Activated T-helper 9 cell treated with anti-CD3 and anti-CD28 coated beads, Interleukin-2, amount 50 U/mL, for 16 hours (primary cell): ENCODE measurements around the gene GCG.

Source experiments
- DNase-seq: peaks from one replicate; pipeline ENCODE4 v3.0.0-alpha.2; 2020; ENCODE audit warnings: low read depth

GCG gene

DNA sequence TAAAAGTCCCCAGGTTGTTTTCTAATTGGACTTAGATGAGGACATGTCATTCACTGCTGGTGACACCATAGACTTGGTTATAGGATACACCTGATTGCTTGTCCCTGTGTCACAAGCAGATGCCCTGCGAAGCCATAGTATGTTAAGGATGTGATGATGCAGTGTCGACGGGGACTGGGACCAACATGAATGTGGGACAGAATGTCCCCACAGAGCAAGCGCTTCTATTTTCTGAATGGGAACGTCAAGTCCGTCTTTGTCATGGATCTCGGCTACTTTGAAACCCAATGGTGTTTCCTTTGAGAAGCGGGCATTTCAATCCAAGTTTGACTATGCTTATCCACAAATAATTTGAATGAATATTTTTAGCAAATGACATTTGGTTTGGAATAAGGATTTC lies 2.1 kb downstream of the GCG start:
- DNase-seq: no peak

DNA sequence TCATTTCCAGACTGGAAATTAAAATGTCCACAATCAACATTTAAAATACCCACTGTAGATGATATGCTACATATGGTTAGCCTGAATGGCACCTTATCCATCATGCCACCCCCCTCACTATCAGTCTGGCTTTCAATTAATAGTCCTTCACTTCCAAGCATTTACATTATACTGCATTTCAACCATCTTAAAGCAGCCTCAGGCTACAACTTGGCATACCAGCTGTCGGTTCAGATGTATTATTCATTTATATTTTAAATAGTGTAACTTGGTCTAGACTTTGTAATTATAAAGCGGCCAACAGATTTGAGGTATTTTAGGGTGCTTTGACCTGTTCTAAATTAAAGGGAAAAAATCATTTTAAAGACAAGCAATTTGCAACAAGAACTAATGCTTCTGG lies 2.6 kb downstream of the GCG start:
- DNase-seq: no peak

DNA sequence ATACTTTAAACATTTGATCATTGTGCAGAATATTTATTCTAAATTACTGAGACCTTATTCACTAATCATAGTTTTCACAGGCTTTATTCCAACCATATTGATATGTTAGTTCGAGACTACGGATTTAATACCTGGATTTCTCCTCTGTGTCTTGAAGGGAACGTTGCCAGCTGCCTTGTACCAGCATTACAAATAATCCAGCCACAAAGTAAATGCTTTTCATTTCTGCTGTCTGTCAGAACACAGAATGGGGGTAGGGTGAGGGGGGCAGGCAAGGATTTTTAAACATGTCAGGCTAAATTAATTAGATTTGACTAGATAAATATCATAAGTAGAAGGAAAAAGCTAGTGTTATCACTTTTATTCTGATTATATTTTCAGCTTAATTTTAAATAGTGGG lies 3.1 kb downstream of the GCG start:
- no peak for DNase-seq

- no peak for DNase-seq
Observed at GRCh38 chr2:162143969-162144368, 8.1 kb downstream of the GCG start.

- DNase-seq: no peak
Observed at GRCh38 chr2:162138310-162138709, 13.7 kb downstream of the GCG start.

DNA sequence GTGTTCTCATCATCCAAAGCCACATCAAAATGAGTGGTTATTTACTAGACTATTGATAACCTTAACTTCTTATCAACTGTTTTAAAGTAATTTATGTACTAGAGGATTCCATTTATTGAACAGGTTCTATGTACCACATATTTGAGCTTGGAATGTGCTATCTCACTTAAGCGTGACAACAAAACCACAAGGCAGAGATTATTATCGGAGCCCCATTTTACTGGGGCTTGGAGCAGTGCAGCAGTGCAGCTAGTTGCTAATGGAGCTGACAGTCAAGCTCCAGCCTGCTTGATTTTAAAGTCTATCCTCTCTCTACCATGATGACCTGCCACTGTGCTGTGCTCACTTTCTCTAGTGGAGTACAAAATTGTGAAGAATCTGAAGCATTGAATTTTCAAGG lies 24.6 kb downstream of the GCG start:
- DNase-seq: no peak

- DNase-seq: no peak
Observed at GRCh38 chr2:162126527-162126926, 25.5 kb downstream of the GCG start.

DNA sequence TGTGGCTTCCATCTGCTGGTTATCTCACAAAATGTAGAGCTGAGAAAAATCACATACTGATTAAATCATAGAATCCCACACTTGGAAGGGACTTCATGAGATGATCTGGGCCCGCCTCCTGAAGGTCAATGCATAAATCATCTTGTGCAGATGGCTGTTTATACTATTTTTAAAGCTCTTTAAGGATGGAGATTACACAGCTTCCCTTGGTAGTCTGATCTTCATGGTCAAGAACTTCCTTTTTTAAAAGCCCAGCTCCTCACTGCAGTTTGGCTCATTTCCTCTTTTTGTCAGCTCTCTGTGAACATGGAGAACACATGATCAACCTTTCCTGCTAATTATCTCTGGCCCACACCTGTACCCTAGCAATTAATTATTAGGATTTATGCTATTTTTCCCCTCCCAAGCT lies 25.9 kb downstream of the GCG start:
- no peak for DNase-seq

GRCh38 chr2:162125138-162125537 lies 26.9 kb downstream of the GCG start:
- DNase-seq: no peak

GRCh38 chr2:162123806-162124758 lies 28.0 kb downstream of the GCG start:
- DNase-seq: no peak

DNA sequence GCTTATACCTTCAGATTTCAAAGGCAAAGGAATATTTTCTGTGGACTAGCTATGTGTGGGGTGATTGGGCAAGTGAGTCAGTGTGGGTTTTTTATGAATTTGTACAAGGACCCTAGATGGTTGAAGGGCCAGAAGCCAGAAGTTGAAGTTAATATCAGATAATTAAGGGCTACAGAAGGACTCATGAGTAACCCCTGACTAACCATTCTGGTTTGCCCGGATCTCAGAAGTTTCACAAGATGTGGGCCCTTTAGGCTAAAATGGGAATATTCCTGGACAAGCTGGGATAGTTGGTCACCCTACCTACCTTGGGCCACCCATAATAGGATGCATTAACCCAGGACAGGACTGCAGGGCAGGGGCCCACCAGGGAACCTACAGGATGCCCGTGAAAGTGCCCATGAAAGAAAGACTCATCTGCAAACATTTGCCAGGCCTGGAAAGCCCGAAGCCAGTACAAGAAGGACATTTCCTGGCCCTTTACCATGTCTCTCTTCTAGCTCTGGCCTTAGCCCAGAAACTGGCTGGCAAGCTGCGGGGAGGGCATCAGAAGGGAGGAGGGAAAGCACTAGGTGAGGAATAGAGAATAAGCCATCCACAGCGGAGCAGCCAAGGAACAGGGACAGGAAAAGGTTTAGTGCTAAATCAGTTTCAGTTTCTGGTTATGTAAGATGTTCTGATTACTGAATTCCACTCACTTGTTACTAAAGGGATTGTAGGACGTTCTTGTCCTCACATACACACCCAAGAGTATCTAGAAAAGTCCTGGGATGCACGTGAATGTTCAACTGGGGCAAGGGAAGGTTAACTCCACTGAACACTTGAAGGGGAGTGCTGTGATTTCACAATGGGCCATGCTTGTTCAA lies 33.6 kb downstream of the GCG start:
- no peak for DNase-seq

- no peak for DNase-seq
Observed at GRCh38 chr2:162116352-162116751, 35.7 kb downstream of the GCG start.

- DNase-seq: no peak
Observed at GRCh38 chr2:162115076-162115475, 37.0 kb downstream of the GCG start.

- no peak for DNase-seq
Observed at GRCh38 chr2:162114271-162114670, 37.8 kb downstream of the GCG start.

- no peak for DNase-seq
Observed at GRCh38 chr2:162113776-162114168, 38.3 kb downstream of the GCG start.

- DNase-seq: no peak
Observed at GRCh38 chr2:162113088-162113775, 38.8 kb downstream of the GCG start.

DNA sequence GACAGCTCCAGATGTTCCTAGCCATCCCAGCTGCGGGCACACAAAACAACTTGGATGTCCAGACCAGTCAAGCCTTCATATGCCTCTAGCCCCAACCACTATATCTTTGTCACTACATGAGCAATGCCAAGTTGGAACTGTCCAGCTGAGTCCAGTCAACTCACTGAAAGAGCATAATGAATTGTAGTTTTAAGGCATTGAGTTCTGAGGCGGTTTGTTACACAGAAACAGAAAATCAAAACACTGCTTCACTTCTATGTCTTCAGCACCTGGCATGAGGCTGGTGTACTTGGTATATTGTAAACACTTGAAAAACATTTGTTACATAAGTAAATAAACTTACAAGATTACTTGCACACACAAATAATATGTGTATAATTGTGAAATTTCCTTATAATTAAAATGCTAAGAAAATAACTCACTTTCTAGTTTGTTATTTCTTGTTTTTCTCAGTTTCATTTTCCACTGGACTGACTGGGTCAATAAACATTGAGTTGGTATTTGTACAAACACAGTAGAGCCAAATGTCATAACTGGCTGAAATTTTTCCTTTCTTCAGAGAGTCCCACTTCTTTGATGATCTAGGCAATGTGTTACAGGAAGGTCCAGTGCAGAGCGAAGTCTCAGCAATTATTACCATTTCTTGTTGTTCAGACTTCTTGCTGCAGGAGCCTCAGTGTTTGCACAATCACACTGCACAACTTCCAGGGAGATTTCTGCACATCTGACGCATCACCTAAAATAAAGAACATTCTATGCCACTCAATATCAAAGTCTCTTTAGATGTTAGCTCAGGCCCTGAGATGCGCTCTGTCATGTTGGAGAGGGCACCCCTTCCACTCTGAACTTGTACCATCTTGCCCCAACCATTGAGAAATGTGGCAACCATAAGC lies 39.8 kb downstream of the GCG start:
- no peak for DNase-seq

DNA sequence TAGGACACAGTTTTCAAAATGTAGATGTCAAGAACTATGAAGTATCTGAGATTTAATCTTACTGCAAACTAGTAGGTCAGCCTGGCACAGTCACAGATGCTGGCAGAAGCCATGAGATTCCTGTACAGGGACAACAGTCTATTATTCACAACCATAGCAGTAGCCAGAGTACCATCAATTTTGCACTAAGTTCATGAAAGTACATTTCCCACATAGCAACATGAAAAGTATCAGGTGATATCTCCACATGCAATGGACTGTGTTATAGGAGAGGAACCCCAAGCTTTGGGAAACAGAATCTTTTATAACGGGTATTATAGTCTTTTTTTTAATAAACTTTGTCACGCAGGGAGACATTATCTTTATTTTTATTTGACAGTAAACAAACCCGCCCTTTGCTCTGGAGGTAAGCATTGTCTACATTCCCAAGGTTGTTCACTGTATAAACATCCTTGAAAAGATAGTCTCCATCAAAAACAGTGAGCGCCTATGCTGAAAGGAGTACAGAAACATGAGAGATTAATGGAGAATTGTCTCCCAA lies 44.6 kb downstream of the GCG start:
- DNase-seq: no peak

- no peak for DNase-seq
Observed at GRCh38 chr2:162106746-162107145, 45.3 kb downstream of the GCG start.

- no peak for DNase-seq
Observed at GRCh38 chr2:162106146-162106551, 45.9 kb downstream of the GCG start.

DNA sequence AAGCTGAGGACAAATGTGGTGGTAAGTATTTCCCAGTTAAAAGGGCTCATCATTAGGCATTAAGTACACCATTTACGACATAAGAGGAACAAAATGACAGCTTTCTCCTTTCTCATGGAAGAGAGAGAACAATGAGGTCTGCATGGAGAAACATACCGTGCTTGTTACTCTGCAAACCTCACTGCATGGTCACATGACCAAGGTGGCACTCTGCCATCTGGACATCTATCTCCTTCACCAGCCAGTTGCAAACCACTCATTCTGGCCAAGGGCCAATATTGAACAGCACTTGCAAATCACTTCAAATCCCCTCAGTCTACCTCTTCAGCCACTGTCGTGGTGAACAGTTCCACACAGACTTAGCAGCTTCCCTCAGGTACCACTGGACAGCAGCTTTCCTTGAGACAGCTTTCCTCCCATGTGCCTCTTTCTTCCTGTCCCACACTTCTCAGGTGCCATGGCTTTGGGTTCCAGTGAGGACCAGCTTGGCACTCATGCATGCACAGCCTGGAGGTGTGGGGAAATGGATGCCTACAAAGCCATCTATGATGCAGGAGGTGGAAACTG lies 48.5 kb downstream of the GCG start:
- no peak for DNase-seq
